ENCODE results near the gene FOCAD.

GRCh38 chr9:20985851-20986600 lies 302.0 kb downstream of the FOCAD start:
- TF ChIP-seq EP300 (IDR thresholded peaks at IDR 0.05; ENCODE audit: borderline replicate concordance) (no peak), RAD21 (IDR thresholded peaks at IDR 0.05; ENCODE audit: low read depth) (no peak), EGR1 (IDR thresholded peaks at IDR 0.05) (no peak), FOXM1 (IDR thresholded peaks at IDR 0.05; ENCODE audit: borderline replicate concordance, low read depth) (no peak), TCF12 (IDR thresholded peaks at IDR 0.05; ENCODE audit: low read depth) (no peak), NFIC (IDR thresholded peaks at IDR 0.05) (no peak), TAF1 (IDR thresholded peaks at IDR 0.05; ENCODE audit: low read depth) (no peak), YY1 (IDR thresholded peaks at IDR 0.05; ENCODE audit: low read depth) (no peak), REST (IDR thresholded peaks at IDR 0.05; ENCODE audit: low read depth) (no peak), MAX (IDR thresholded peaks at IDR 0.05) (no peak), CEBPB (IDR thresholded peaks at IDR 0.05) (no peak), ZBTB7A (IDR thresholded peaks at IDR 0.05; ENCODE audit: low read depth) (no peak), CREB1 (IDR thresholded peaks at IDR 0.05; ENCODE audit: low read depth) (no peak), USF1 (IDR thresholded peaks at IDR 0.05) (no peak)

Measured in Ishikawa (cell line).